Measurements from ENCODE around the gene NFE2L2. TPM values are rescaled to one million over a fixed set of nuclear protein-coding genes. Genes with fewer than 3 reads are reported as not detected.
"Not testable (repeated sequence)": the region's sequence is repeated elsewhere in the genome, so short reads cannot be mapped to it uniquely, and the experiment has no call there.

The NFE2L2 gene
- polyA plus RNA-seq (2012; ENCODE audit: insufficient read depth, insufficient read length, low read depth): 26.0 TPM

DNA sequence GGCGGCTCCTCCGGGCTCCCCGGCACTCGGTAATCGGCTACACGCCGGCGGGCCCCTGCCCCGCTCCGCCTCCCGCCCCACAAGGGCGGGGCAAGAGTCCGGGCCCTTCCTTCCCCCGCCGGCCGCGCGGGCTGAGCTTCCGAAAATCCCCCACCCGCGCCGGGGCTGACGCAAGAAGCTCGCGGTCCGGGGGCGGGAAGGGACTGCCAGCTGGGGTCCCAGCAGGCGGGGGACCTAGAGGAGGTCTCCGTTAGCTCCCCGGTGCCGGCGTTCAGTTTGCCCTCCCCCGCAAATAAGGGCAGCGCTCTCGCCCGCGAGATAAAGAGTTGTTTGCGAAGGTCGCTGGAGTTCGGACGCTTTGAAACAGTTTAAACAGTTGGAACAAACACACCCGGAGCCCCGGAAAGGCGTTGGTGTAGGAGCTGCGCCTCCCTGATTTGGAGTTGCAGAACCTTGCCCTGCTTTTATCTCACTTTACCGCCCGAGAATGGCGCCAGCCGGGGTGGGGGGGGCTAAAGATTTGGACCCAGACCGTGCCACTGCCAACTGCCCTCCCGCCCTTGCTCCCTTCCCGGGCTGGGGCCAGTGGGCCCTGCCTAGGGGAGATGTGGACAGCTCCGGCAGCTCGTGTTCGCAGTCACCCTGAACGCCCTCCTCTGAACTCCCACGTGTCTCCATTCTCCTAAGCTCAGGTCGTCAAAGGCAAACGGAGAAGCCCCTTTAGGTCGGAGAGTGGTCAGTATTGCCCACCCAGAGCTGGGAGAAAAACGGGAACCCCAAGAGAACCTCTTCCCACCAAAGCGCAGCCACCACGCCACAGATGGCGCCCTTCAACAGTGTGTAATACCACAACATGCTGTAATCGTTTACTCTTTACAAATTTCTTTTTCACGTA lies at the start of gene NFE2L2:
NFE2L2 (minus strand) TSS at position 35 of the 895 bp plus-strand sequence. CDS start 151 bp downstream, outside the sequence.
- Histone ChIP-seq H3K36me3 (no peaks in the 10 kb centered on the region), H3K4me1 (peaks cover 4% of the 10 kb centered on the region; the same call in 1 of the 2 replicates), H3K27me3 (no peaks in the 10 kb centered on the region), H3K9me3 (no peaks in the 10 kb centered on the region), H3K4me3 (ENCODE audit: low read depth, low read length) (peak within 1 kb of the TSS; percentile 83)
- DNase-seq: peak; percentile 83
- TF ChIP-seq, protein P1, sequence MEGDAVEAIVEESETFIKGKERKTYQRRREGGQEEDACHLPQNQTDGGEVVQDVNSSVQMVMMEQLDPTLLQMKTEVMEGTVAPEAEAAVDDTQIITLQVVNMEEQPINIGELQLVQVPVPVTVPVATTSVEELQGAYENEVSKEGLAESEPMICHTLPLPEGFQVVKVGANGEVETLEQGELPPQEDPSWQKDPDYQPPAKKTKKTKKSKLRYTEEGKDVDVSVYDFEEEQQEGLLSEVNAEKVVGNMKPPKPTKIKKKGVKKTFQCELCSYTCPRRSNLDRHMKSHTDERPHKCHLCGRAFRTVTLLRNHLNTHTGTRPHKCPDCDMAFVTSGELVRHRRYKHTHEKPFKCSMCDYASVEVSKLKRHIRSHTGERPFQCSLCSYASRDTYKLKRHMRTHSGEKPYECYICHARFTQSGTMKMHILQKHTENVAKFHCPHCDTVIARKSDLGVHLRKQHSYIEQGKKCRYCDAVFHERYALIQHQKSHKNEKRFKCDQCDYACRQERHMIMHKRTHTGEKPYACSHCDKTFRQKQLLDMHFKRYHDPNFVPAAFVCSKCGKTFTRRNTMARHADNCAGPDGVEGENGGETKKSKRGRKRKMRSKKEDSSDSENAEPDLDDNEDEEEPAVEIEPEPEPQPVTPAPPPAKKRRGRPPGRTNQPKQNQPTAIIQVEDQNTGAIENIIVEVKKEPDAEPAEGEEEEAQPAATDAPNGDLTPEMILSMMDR (IDR thresholded peaks at IDR 0.05; ENCODE audit: low read depth, low read length): peak; percentile 32

- Histone ChIP-seq H3K9me3 (no peaks in the 10 kb centered on the region), H3K27me3 (no peaks in the 10 kb centered on the region), H3K4me1 (no peaks in the 10 kb centered on the region), H3K36me3 (no peaks in the 10 kb centered on the region), H3K4me3 (ENCODE audit: low read depth, low read length) (no peak overlapping the region)
- DNase-seq: no peak
- TF ChIP-seq, protein P1 (IDR thresholded peaks at IDR 0.05; ENCODE audit: low read depth, low read length): no peak
These were observed 49.7 kb upstream of the NFE2L2 start for GRCh38 chr2:177314194-177314593.

GRCh38 chr2:177313162-177313781 lies 48.7 kb upstream of the NFE2L2 start:
- no peaks in the 10 kb centered on the region for H3K9me3 ChIP-seq
- DNase-seq: no peak
- H3K4me1 ChIP-seq: no peaks in the 10 kb centered on the region
- TF ChIP-seq, protein P1 (IDR thresholded peaks at IDR 0.05; ENCODE audit: low read depth, low read length): no peak
- no peak overlapping the region for H3K4me3 ChIP-seq (ENCODE audit: low read depth, low read length)
- no peaks in the 10 kb centered on the region for H3K27me3 ChIP-seq
- no peaks in the 10 kb centered on the region for H3K36me3 ChIP-seq

- Histone ChIP-seq H3K9me3 (no peaks in the 10 kb centered on the region), H3K36me3 (no peaks in the 10 kb centered on the region), H3K27me3 (no peaks in the 10 kb centered on the region), H3K4me1 (no peaks in the 10 kb centered on the region), H3K4me3 (ENCODE audit: low read depth, low read length) (no peak overlapping the region)
- no peak for DNase-seq
- TF ChIP-seq, protein P1 (IDR thresholded peaks at IDR 0.05; ENCODE audit: low read depth, low read length): no peak
These were observed 48.0 kb upstream of the NFE2L2 start for GRCh38 chr2:177312562-177312961.

- H3K36me3 ChIP-seq; H3K9me3 ChIP-seq; H3K4me1 ChIP-seq; H3K4me3 ChIP-seq (ENCODE audit: low read depth, low read length); DNase-seq; H3K27me3 ChIP-seq: not testable (repeated sequence)
These were observed 45.3 kb upstream of the NFE2L2 start for GRCh38 chr2:177309672-177310309.

- Histone ChIP-seq H3K27me3 (no peaks in the 10 kb centered on the region), H3K4me1 (no peaks in the 10 kb centered on the region), H3K4me3 (ENCODE audit: low read depth, low read length) (no peak overlapping the region), H3K9me3 (no peaks in the 10 kb centered on the region), H3K36me3 (no peaks in the 10 kb centered on the region)
- no peak for DNase-seq
- TF ChIP-seq, protein P1 (IDR thresholded peaks at IDR 0.05; ENCODE audit: low read depth, low read length): no peak
These were observed 42.0 kb upstream of the NFE2L2 start for GRCh38 chr2:177306550-177306949.
